ENCODE data around the gene GATD1. TPM values are rescaled to one million over a fixed set of nuclear protein-coding genes. Genes with fewer than 3 reads are reported as not detected.

The GATD1 gene
- total and polyA plus RNA-seq, 9 of the 15 experiments (the other 6 are each of a cell fraction or from before 2014, with no cell fraction given), result 2.8 to 144 (median 36.9) TPM

DNA sequence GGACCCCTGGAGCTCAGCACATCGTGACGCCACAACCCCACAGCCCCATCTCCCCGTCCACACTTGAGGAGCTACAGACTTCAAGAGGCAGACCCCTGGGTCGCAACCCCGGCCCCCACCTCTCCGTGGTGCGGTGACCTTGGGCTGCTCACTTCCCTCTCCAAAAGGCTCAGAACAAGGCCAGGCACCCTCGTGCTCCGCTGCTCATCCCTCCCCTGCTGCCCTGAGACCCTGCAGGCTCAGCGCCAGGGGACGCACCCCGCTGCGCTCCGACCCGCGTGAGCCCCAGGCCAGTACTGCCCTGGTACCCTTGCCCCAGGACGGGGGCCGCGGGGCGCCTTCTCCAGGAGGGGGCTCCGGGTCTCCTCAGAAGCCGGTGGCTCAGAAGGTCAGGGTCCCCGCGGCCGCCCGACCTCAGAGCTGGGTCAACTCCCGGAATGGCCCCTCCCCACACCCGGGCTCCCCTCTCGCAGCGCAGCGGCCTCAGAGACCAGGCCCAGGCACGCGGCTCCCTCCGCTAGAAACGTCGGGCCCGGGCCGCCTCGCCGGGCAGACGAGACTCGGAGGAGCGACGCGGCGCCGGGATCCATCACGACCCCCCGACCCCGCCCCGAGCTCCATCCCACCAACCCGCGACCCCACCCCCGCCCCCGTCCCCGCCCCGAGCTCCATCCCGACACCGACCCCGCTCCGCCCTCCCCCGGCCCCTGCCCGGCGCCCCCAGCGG is 563 bp downstream of the GATD1 start (continued):
- TF ChIP-seq CEBPG (CRISPR knock-in tag; IDR thresholded peaks at IDR 0.05) (no peak), CEBPG (tag; conservative IDR thresholded peaks at IDR 0.05 in 1 of 2, IDR thresholded peaks at IDR 0.05 in 1 of 2) (no peak), TGIF2 (CRISPR knock-in tag; IDR thresholded peaks at IDR 0.05) (0 out of 2 replicates have a peak, but pooled peaks have one; percentile 47), EGR1 (conservative IDR thresholded peaks at IDR 0.05) (0 out of 2 replicates have a peak, but pooled peaks have one; percentile 3), FIP1L1 (IDR thresholded peaks at IDR 0.05; ENCODE audit: low read depth, low read length, poor library complexity, severe bottlenecking) (peak; percentile 58), PHB (CRISPR knock-in tag; IDR thresholded peaks at IDR 0.05) (peak; percentile 78; the same call in 1 of the 2 replicates), E2F3 (CRISPR knock-in tag; IDR thresholded peaks at IDR 0.05) (0 out of 2 replicates have a peak, but pooled peaks have one; percentile 16), MYC (IDR thresholded peaks at IDR 0.05; ENCODE audit: low read depth, low read length) (peak; percentile 33; the same call in 1 of the 2 replicates), MYC (CRISPR knock-in tag; IDR thresholded peaks at IDR 0.05; ENCODE audit: borderline replicate concordance, low read depth) (no peak; the same call in 1 of the 2 replicates), RBFOX2 (IDR thresholded peaks at IDR 0.05; ENCODE audit: low read depth, low read length) (peak; percentile 73), HNRNPL (IDR thresholded peaks at IDR 0.05; ENCODE audit: low read depth, low read length) (0 out of 2 replicates have a peak, but pooled peaks have one; percentile 28), FOXK2 (conservative IDR thresholded peaks at IDR 0.05 in 1 of 2, IDR thresholded peaks at IDR 0.05 in 1 of 2; ENCODE audit: low read depth in 2 of 2) (no peak)
- TF ChIP-seq, protein P1, sequence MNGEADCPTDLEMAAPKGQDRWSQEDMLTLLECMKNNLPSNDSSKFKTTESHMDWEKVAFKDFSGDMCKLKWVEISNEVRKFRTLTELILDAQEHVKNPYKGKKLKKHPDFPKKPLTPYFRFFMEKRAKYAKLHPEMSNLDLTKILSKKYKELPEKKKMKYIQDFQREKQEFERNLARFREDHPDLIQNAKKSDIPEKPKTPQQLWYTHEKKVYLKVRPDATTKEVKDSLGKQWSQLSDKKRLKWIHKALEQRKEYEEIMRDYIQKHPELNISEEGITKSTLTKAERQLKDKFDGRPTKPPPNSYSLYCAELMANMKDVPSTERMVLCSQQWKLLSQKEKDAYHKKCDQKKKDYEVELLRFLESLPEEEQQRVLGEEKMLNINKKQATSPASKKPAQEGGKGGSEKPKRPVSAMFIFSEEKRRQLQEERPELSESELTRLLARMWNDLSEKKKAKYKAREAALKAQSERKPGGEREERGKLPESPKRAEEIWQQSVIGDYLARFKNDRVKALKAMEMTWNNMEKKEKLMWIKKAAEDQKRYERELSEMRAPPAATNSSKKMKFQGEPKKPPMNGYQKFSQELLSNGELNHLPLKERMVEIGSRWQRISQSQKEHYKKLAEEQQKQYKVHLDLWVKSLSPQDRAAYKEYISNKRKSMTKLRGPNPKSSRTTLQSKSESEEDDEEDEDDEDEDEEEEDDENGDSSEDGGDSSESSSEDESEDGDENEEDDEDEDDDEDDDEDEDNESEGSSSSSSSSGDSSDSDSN (IDR thresholded peaks at IDR 0.05; ENCODE audit: borderline replicate concordance in 1 of 2, low read depth in 2 of 2, low read length in 2 of 2), result peak; percentile 57 to 63; a peak in 1 of 4 replicates
- TF ChIP-seq, protein P2, sequence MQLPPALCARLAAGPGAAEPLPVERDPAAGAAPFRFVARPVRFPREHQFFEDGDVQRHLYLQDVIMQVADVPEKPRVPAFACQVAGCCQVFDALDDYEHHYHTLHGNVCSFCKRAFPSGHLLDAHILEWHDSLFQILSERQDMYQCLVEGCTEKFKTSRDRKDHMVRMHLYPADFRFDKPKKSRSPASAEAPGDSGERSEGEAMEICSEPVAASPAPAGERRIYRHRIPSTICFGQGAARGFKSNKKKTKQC (CRISPR knock-in tag; IDR thresholded peaks at IDR 0.05), result peak; percentile 54
- TF ChIP-seq, protein P3, sequence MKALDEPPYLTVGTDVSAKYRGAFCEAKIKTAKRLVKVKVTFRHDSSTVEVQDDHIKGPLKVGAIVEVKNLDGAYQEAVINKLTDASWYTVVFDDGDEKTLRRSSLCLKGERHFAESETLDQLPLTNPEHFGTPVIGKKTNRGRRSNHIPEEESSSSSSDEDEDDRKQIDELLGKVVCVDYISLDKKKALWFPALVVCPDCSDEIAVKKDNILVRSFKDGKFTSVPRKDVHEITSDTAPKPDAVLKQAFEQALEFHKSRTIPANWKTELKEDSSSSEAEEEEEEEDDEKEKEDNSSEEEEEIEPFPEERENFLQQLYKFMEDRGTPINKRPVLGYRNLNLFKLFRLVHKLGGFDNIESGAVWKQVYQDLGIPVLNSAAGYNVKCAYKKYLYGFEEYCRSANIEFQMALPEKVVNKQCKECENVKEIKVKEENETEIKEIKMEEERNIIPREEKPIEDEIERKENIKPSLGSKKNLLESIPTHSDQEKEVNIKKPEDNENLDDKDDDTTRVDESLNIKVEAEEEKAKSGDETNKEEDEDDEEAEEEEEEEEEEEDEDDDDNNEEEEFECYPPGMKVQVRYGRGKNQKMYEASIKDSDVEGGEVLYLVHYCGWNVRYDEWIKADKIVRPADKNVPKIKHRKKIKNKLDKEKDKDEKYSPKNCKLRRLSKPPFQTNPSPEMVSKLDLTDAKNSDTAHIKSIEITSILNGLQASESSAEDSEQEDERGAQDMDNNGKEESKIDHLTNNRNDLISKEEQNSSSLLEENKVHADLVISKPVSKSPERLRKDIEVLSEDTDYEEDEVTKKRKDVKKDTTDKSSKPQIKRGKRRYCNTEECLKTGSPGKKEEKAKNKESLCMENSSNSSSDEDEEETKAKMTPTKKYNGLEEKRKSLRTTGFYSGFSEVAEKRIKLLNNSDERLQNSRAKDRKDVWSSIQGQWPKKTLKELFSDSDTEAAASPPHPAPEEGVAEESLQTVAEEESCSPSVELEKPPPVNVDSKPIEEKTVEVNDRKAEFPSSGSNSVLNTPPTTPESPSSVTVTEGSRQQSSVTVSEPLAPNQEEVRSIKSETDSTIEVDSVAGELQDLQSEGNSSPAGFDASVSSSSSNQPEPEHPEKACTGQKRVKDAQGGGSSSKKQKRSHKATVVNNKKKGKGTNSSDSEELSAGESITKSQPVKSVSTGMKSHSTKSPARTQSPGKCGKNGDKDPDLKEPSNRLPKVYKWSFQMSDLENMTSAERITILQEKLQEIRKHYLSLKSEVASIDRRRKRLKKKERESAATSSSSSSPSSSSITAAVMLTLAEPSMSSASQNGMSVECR (CRISPR knock-in tag; IDR thresholded peaks at IDR 0.05), result peak; percentile 61; the same call in 1 of the 2 replicates
- TF ChIP-seq, protein P4, sequence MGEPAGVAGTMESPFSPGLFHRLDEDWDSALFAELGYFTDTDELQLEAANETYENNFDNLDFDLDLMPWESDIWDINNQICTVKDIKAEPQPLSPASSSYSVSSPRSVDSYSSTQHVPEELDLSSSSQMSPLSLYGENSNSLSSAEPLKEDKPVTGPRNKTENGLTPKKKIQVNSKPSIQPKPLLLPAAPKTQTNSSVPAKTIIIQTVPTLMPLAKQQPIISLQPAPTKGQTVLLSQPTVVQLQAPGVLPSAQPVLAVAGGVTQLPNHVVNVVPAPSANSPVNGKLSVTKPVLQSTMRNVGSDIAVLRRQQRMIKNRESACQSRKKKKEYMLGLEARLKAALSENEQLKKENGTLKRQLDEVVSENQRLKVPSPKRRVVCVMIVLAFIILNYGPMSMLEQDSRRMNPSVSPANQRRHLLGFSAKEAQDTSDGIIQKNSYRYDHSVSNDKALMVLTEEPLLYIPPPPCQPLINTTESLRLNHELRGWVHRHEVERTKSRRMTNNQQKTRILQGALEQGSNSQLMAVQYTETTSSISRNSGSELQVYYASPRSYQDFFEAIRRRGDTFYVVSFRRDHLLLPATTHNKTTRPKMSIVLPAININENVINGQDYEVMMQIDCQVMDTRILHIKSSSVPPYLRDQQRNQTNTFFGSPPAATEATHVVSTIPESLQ (CRISPR knock-in tag; IDR thresholded peaks at IDR 0.05), result peak; percentile 70; the same call in 1 of the 2 replicates

Data from K562 (cell line).